Measurements from ENCODE around the gene CISH. TPM values are rescaled to one million over a fixed set of nuclear protein-coding genes. Genes with fewer than 3 reads are reported as not detected.

The CISH gene
- polyA plus RNA-seq, 4 donors, result 31.3 to 40.6 (median 36.0) TPM

- DNase-seq (ENCODE audit: low read depth in 4 of 4, low spot score in 3 of 4), result peak in 3 of 4 donors; percentile 70 to 75 (median 74)
Measured at GRCh38 chr3:50616003-50616769, 4.6 kb upstream of the CISH start.

GRCh38 chr3:50615190-50615589 is 3.6 kb upstream of the CISH start:
- DNase-seq (ENCODE audit: low read depth in 4 of 4, low spot score in 3 of 4), result no peak

- DNase-seq (ENCODE audit: low read depth in 4 of 4, low spot score in 3 of 4), result no peak
Measured at GRCh38 chr3:50612970-50613846, 1.6 kb upstream of the CISH start.

GRCh38 chr3:50612234-50612882 is 784 bp upstream of the CISH start:
- no peak for DNase-seq (ENCODE audit: low read depth in 4 of 4, low spot score in 3 of 4)

GRCh38 chr3:50610992-50611463 is 546 bp downstream of the CISH start:
- no peak for DNase-seq (ENCODE audit: low read depth in 4 of 4, low spot score in 3 of 4)

- no peak for DNase-seq (ENCODE audit: low read depth in 4 of 4, low spot score in 3 of 4)
Measured at GRCh38 chr3:50610181-50610971, 1.2 kb downstream of the CISH start.

GRCh38 chr3:50609763-50610085 is 1.9 kb downstream of the CISH start:
- no peak for DNase-seq (ENCODE audit: low read depth in 4 of 4, low spot score in 3 of 4)

- no peak for DNase-seq (ENCODE audit: low read depth in 4 of 4, low spot score in 3 of 4)
Measured at GRCh38 chr3:50609071-50609762, 2.4 kb downstream of the CISH start.

- DNase-seq (ENCODE audit: low read depth in 4 of 4, low spot score in 3 of 4), result no peak
Measured at GRCh38 chr3:50608278-50608677, 3.3 kb downstream of the CISH start.

- no peak for DNase-seq (ENCODE audit: low read depth in 4 of 4, low spot score in 3 of 4)
Measured at GRCh38 chr3:50607271-50608091, 4.1 kb downstream of the CISH start.

GRCh38 chr3:50606596-50606995 is 5.0 kb downstream of the CISH start:
- no peak for DNase-seq (ENCODE audit: low read depth in 4 of 4, low spot score in 3 of 4)

GRCh38 chr3:50605901-50606326 is 5.7 kb downstream of the CISH start:
- DNase-seq (ENCODE audit: low read depth in 4 of 4, low spot score in 3 of 4), result no peak

- DNase-seq (ENCODE audit: low read depth in 4 of 4, low spot score in 3 of 4), result no peak
Measured at GRCh38 chr3:50604628-50605588, 6.7 kb downstream of the CISH start.

GRCh38 chr3:50604110-50604621 is 7.4 kb downstream of the CISH start:
- no peak for DNase-seq (ENCODE audit: low read depth in 4 of 4, low spot score in 3 of 4)

- DNase-seq (ENCODE audit: low read depth in 4 of 4, low spot score in 3 of 4), result no peak
Measured at GRCh38 chr3:50603261-50604109, 8.1 kb downstream of the CISH start.

GRCh38 chr3:50602595-50603191 is 8.9 kb downstream of the CISH start:
- DNase-seq (ENCODE audit: low read depth in 4 of 4, low spot score in 3 of 4), result no peak
